Femur (tissue), 1 donor: Measurements from ENCODE around the gene DLG1.
A peak's percentile ranks its signal among the peaks of the same experiment; 100 is the strongest.

ENCODE experiments used
- DNase-seq: peaks from one replicate; pipeline ENCODE4 v3.0.0-alpha.2; 2017

DLG1 gene

GRCh38 chr3:197008436-197009209 lies 289.8 kb downstream of the DLG1 start:
- no peak for DNase-seq

GRCh38 chr3:197007953-197008352 lies 290.5 kb downstream of the DLG1 start:
- no peak for DNase-seq

- DNase-seq, result no peak
Measured at GRCh38 chr3:197007296-197007940, 291.0 kb downstream of the DLG1 start.

GRCh38 chr3:197006860-197007259 lies 291.6 kb downstream of the DLG1 start:
- DNase-seq, result no peak

GRCh38 chr3:197006446-197006845 lies 292.0 kb downstream of the DLG1 start:
- no peak for DNase-seq

- DNase-seq, result peak; percentile 45
Measured at GRCh38 chr3:197003461-197004385, 294.7 kb downstream of the DLG1 start.

GRCh38 chr3:197002701-197003454 lies 295.5 kb downstream of the DLG1 start:
- DNase-seq, result peak; percentile 81

GRCh38 chr3:197001972-197002700 lies 296.3 kb downstream of the DLG1 start:
- DNase-seq, result peak; percentile 52

GRCh38 chr3:197001106-197001971 lies 297.1 kb downstream of the DLG1 start:
- no peak for DNase-seq

GRCh38 chr3:197000211-197000610 lies 298.2 kb downstream of the DLG1 start:
- no peak for DNase-seq

- no peak for DNase-seq
Measured at GRCh38 chr3:196998966-196999760, 299.2 kb downstream of the DLG1 start.

- no peak for DNase-seq
Measured at GRCh38 chr3:196997311-196997710, 301.1 kb downstream of the DLG1 start.

- no peak for DNase-seq
Measured at GRCh38 chr3:196996454-196997265, 301.8 kb downstream of the DLG1 start.

- DNase-seq, result no peak
Measured at GRCh38 chr3:196995646-196996355, 302.6 kb downstream of the DLG1 start.

- no peak for DNase-seq
Measured at GRCh38 chr3:196995027-196995426, 303.4 kb downstream of the DLG1 start.

GRCh38 chr3:196994056-196994455 lies 304.4 kb downstream of the DLG1 start:
- no peak for DNase-seq
